Hematopoietic multipotent progenitor cell treated with erythropoietin and hydrocortisone succinate and interleukin-3 and kit ligand, for 4 days (in vitro differentiated cells): ENCODE results near the gene LDB3.

Experiments used
- DNase-seq: peaks from one replicate; pipeline ENCODE4 v3.0.0-alpha.2; 2015

Gene LDB3

GRCh38 chr10:86687750-86688149 is 19.4 kb downstream of the LDB3 start:
- no peak for DNase-seq

GRCh38 chr10:86688398-86688921 is 20.1 kb downstream of the LDB3 start:
- DNase-seq = peak; percentile 81

- DNase-seq = no peak
Measured at GRCh38 chr10:86689146-86689545, 20.8 kb downstream of the LDB3 start.

GRCh38 chr10:86690231-86690630 is 21.9 kb downstream of the LDB3 start:
- no peak for DNase-seq

GRCh38 chr10:86690657-86691084 is 22.4 kb downstream of the LDB3 start:
- no peak for DNase-seq

GRCh38 chr10:86691333-86692022 is 23.2 kb downstream of the LDB3 start:
- no peak for DNase-seq

GRCh38 chr10:86692023-86692514 is 23.8 kb downstream of the LDB3 start:
- DNase-seq = no peak

GRCh38 chr10:86692664-86693063 is 24.4 kb downstream of the LDB3 start:
- no peak for DNase-seq

GRCh38 chr10:86693275-86693674 is 25.0 kb downstream of the LDB3 start:
- no peak for DNase-seq

- DNase-seq = peak; percentile 72
Measured at GRCh38 chr10:86693721-86694369, 25.5 kb downstream of the LDB3 start.

GRCh38 chr10:86698207-86698940 is 30.1 kb downstream of the LDB3 start:
- no peak for DNase-seq

GRCh38 chr10:86699125-86699524 is 30.8 kb downstream of the LDB3 start:
- no peak for DNase-seq

GRCh38 chr10:86699541-86699940 is 31.2 kb downstream of the LDB3 start:
- DNase-seq = no peak

GRCh38 chr10:86699991-86700840 is 31.9 kb downstream of the LDB3 start:
- no peak for DNase-seq

- no peak for DNase-seq
Measured at GRCh38 chr10:86700851-86701617, 32.7 kb downstream of the LDB3 start.

GRCh38 chr10:86703176-86703575 is 34.9 kb downstream of the LDB3 start:
- DNase-seq = no peak

GRCh38 chr10:86705139-86705538 is 36.8 kb downstream of the LDB3 start:
- DNase-seq = no peak

GRCh38 chr10:86705905-86706304 is 37.6 kb downstream of the LDB3 start:
- no peak for DNase-seq

- no peak for DNase-seq
Measured at GRCh38 chr10:86706401-86706841, 38.1 kb downstream of the LDB3 start.

- no peak for DNase-seq
Measured at GRCh38 chr10:86706977-86707376, 38.7 kb downstream of the LDB3 start.

- DNase-seq = no peak
Measured at GRCh38 chr10:86707505-86707904, 39.2 kb downstream of the LDB3 start.
